RPMI7951 (cell line): Measurements from ENCODE around the gene PRICKLE2. TPM values are rescaled to one million over a fixed set of nuclear protein-coding genes. Genes with fewer than 3 reads are reported as not detected.
"Not testable (repeated sequence)": the region's sequence is repeated elsewhere in the genome, so short reads cannot be mapped to it uniquely, and the experiment has no call there.

Experiments used
- DNase-seq: peaks from one replicate; pipeline ENCODE4 v3.0.0-alpha.2; 2012; ENCODE audit warnings: low read depth
- total RNA-seq: library from RNA; depleted of rRNA; stranded (reverse); fragments of >200 nt; shearing (Covaris generic); gene quantifications from 2 replicates; pipeline ENCODE4 v1.2.3, GENCODE V29; 2014

PRICKLE2 gene
- total RNA-seq, 1 experiment from 2014 or later, result 15.0 TPM

DNA sequence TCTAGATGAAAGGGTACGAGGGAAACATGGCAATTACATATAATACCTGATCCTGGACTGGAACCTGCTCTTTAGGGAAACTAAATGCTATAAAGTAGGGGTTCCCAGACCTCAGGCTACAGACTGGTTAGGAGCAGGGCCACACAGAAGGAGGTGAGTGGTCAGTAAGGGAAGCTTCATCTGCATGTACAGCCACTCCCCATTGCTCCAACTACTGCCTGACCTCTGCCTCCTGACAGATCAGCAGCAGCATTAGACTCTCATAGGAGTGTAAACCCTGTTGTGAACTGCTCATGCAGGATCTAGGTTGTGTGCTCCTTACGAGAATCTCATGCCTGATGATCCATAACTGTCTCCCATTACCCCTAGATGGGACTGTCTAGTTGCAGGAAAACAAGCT, 123.1 kb downstream of the PRICKLE2 start:
- no peak for DNase-seq

DNA sequence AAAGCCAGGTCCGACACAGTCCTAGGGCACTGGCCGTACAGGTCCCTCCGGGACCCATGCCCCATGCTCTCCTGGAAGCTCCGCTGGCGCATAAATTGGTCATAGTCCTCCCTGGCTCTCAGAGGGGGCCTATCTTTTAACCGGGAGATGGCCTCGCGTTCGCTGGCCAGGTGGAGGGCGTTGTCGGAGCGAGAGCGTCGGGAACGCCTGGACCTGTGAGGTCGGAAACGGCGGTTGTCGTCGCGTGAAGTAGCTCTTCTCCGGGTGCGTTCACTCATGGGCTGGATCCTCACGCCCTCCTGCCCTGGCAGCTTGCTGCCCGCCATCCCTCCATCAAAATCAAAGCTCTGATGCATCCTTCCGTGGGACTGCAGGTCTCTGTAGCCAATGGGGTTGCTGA, 126.0 kb downstream of the PRICKLE2 start:
- no peak for DNase-seq

- DNase-seq, result no peak
Measured at GRCh38 chr3:64098670-64099069, 126.6 kb downstream of the PRICKLE2 start.

DNA sequence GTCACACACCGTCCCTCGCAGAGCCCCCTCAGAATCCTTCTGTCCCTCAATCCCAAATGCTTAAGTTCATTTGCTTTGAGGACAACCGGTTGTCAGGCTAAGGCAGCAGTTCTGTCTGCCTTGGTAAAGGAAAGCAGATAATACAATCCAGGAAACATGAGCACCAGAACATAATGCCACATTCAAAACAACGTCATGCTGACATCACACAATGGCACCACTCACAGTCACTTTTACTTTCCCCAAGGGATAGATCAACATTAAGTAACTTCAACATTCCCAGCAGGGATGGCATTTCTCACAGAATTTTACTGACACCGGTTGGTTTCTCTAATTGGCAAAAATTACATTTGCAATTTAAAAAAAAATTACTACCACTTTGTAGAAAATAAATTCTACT, 127.3 kb downstream of the PRICKLE2 start:
- no peak for DNase-seq

DNA sequence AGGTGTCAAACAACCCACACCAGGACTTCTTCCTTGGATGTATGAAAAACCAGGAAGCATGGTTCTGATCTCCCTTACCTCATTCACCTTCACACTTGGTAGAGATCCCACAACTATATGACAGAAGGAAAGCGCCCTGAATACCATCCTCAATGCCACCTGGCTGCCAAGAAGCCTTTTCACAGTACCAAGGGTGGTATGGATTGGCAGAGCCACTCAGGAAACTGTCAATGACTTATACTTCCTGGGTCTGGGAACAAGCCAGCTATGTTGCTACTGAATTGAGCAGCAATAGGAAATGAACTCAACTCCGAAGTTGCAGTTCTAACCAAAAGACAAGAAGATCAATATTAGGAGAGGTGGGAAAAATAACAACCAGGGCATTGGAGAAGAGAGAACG, 129.5 kb downstream of the PRICKLE2 start:
- DNase-seq, result no peak

- no peak for DNase-seq
Measured at GRCh38 chr3:64094713-64095079, 130.6 kb downstream of the PRICKLE2 start.

GRCh38 chr3:64093825-64094712, 131.2 kb downstream of the PRICKLE2 start:
- DNase-seq, result peak; percentile 35

GRCh38 chr3:64093211-64093610, 132.1 kb downstream of the PRICKLE2 start:
- DNase-seq, result no peak

- DNase-seq, result no peak
Measured at GRCh38 chr3:64091501-64091900, 133.8 kb downstream of the PRICKLE2 start.

DNA sequence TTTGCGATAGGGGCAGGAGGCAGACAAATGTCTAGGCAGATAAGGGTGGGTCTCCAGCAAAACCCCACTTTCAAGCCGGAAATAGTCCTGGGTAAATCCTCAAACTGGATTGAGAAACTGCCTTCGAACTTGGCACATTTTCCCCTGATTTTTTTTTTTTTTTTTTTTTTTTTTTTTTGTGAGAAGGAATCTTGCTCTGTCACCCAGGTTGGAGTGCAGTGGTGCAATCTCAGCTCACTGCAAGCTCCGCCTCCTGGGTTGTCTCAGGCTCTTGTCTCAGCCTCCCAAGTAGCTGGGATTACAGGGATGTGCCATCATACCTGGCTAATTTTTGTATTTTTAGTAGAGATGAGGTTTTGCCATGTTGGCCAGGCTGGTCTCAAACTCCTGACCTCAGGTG, 135.9 kb downstream of the PRICKLE2 start:
- DNase-seq, result not testable (repeated sequence)

GRCh38 chr3:64088408-64089205, 136.7 kb downstream of the PRICKLE2 start:
- DNase-seq, result peak; percentile 25

GRCh38 chr3:64086479-64087252, 138.6 kb downstream of the PRICKLE2 start:
- DNase-seq, result no peak

DNA sequence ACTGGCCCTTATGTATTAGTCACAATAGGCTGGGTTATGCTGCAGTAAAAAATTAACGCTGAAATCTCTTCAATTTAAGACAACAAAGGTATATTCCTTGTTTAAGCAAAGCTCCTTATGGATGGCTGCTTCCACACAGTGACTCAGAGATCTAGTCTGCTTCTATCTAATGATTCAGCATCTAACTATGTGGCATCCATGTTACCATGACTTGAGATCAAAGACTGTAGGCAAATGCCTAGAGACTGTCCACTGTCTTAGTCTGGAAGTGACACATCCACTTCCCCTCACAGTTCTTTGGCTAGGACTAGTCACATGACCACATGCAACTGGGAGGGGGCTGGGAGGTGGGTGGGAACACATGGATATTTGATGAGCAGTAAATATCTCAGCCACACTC, 140.6 kb downstream of the PRICKLE2 start:
- DNase-seq, result peak; percentile 92

DNA sequence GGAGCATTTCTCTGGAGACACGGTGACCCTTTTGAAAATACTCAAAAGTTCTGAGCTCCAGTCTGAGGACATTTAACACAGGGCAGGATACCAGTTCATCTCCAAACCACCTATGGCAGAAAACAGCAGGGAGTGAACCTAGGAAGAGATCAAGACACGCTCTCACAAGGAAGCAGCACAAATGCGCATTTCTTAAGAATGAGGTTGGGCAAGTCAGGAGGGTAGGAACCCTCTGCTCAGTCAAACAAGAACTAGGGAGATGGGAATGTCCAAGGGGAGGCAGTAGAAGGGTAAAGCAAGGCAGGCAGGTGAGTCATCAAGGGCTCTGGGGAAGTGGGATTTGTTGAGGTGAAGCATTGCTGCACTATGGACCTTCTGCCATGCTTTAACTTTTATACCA, 141.7 kb downstream of the PRICKLE2 start:
- no peak for DNase-seq

GRCh38 chr3:64082961-64083541, 142.2 kb downstream of the PRICKLE2 start:
- DNase-seq, result no peak

DNA sequence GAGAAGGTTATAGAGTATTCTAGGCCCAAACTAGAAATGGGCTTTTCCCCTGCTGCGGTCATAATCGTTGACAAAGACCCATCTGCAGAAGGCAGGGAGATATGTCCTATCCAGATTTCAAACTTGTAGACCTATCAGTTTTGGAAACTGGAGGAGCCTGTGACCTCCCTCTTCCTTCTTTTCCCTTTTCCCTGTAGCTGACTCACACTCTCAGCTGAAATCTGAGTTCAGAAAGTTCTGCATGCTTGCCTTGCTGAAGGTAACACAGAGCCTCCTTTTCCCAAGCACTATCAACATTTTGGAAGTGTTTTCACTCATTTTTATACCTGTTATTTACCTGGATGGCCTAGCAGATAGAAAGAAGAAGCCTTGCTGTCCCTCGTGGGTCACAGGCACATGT, 142.9 kb downstream of the PRICKLE2 start:
- DNase-seq, result no peak

DNA sequence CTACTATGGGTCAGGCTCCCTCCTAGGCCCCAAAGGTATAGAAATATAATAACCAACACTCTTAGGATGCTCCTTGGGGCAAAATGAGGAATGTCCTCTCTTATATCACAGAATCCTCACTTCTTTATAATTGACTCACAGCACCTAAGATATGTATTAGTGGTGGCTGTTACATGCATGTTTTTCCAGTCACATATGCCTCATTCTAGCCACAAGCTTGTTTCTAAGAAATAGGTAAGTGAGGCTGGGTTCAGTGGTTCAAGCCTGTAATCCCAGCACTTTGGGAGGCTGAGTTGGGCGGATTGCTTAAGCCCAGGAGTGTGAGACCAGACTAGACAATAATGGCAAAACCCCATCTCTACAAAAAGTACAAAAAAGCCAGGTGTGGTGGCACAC, 144.0 kb downstream of the PRICKLE2 start:
- DNase-seq, result no peak

DNA sequence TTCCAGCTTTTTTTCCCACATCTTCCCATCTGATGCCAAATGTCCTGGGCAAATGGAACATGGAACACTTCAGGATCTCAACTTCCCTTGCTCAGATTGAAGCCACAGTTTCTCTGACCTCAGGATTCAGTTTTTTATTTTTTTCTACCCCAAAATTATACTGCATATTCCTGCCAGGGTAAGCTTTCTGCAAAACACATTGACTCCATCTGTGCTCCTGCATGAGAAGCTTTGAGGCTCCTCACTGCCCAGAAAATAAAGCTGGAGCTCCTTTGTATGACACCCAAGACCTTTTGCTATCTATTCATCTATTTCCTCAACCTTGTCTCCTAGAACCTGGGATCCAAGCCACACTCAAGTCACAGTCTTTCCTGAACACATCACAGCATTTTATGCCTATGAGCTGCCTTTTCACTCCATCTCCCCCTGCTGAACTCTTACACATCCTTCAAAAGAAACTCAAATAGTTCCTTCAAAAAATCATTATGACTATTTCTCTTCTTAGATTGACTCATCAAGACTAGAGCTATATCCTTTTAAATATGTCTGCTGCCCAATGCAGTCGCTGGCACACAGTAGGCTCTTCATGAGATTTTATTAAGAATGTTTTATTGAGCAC, 144.5 kb downstream of the PRICKLE2 start:
- DNase-seq, result no peak

- no peak for DNase-seq
Measured at GRCh38 chr3:64079369-64080150, 145.7 kb downstream of the PRICKLE2 start.

- no peak for DNase-seq
Measured at GRCh38 chr3:64078966-64079365, 146.3 kb downstream of the PRICKLE2 start.
